ENCODE measurements around the gene RTL3.
"Not testable (repeated sequence)": the region's sequence is repeated elsewhere in the genome, so short reads cannot be mapped to it uniquely, and the experiment has no call there.

RTL3 gene

DNA sequence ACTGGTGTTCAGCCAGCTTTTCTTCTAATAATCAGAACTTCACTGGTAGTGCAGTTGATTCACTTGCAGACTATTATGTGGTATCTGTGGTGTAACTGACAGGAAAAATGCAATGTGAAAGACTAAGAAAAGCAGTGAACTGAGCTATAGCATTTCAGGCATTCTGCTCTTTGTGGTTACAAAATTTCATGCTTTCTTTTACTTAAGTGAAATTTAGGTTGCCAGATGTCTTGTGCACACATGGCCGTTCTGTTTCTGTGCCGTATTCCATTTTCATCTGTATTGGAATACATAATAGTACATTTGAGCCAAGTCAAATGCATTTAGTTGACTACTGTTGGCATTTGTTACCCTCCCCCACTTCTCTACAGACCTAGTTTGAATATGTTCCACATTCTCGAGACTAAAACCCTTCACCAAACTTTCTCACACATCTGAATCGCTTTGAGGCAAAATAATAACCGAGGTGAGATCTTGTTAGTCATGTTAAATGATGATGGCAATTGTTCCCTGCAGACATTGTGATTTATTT, 8.2 kb downstream of the RTL3 start:
- TF ChIP-seq YY1 (IDR thresholded peaks at IDR 0.05; ENCODE audit: insufficient read depth, insufficient read length) (no peak), ZNF274 (IDR thresholded peaks at IDR 0.05; ENCODE audit: low read depth, low read length) (no peak), SUZ12 (IDR thresholded peaks at IDR 0.05; ENCODE audit: extremely low read depth, insufficient read depth, insufficient read length) (no peak)
- H3K9ac ChIP-seq (ENCODE audit: insufficient read length, low read depth): no peak overlapping the region
- no peaks in the 10 kb centered on the region for H3K4me1 ChIP-seq (ENCODE audit: insufficient read depth, insufficient read length)
- DNase-seq (ENCODE audit: low read depth, low spot score): no peak
- H3K4me3 ChIP-seq (ENCODE audit: insufficient read length, low read depth): no peak overlapping the region
- H3K27me3 ChIP-seq (ENCODE audit: insufficient read depth, insufficient read length): no peaks in the 10 kb centered on the region
- no peaks in the 10 kb centered on the region for H3K9me3 ChIP-seq (ENCODE audit: insufficient read depth, low read length)
- no peaks in the 10 kb centered on the region for H3K36me3 ChIP-seq (ENCODE audit: insufficient read depth, insufficient read length, low read length)

DNA sequence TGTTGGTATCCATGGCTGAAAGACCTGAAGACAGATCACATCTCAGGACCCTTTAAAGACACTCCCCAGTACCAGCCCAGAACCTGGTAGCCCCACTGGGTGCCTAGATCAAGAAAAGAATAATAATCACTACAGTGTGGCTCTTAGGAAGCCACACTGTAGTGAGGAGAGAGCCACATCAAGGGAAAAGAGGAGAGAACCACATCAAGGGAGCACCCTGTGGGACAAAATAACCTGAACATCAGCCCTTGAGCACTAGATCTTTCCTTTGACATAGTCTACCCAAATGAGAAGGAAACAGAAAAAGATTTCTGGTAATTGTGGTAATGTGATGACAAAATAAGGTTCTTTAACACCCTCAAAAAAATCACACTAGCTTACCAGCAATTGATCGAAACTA, 15.3 kb downstream of the RTL3 start:
- no peaks in the 10 kb centered on the region for H3K4me1 ChIP-seq (ENCODE audit: insufficient read depth, insufficient read length)
- no peak overlapping the region for H3K9ac ChIP-seq (ENCODE audit: insufficient read length, low read depth)
- TF ChIP-seq SUZ12 (IDR thresholded peaks at IDR 0.05; ENCODE audit: extremely low read depth, insufficient read depth, insufficient read length) (no peak), YY1 (IDR thresholded peaks at IDR 0.05; ENCODE audit: insufficient read depth, insufficient read length) (no peak), ZNF274 (IDR thresholded peaks at IDR 0.05; ENCODE audit: low read depth, low read length) (no peak)
- no peaks in the 10 kb centered on the region for H3K27me3 ChIP-seq (ENCODE audit: insufficient read depth, insufficient read length)
- peaks cover 9% of the 10 kb centered on the region for H3K9me3 ChIP-seq (ENCODE audit: insufficient read depth, low read length)
- no peak for DNase-seq (ENCODE audit: low read depth, low spot score)
- no peaks in the 10 kb centered on the region for H3K36me3 ChIP-seq (ENCODE audit: insufficient read depth, insufficient read length, low read length)
- no peak overlapping the region for H3K4me3 ChIP-seq (ENCODE audit: insufficient read length, low read depth)

DNA sequence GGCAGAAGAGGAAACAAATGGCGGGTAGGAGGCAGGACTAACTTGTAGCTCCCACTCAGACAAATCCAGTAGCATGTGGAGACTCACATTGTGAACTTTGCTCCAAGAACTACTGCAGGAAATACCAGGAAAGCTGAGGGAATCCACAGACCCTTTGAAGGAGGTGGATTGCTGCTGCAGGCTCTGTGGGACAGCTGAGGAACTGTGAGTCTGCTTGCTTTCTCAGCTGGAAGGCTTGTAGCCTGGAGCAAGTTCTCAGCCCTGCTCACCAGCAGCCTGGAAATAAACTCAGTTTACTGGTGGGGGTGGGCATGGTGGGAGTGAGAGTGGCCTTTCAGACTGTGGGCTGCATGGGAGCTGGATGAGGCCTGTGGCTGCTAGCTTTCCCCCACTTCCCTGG, 16.0 kb downstream of the RTL3 start:
- DNase-seq (ENCODE audit: low read depth, low spot score): no peak
- Histone ChIP-seq H3K4me1 (ENCODE audit: insufficient read depth, insufficient read length) (no peaks in the 10 kb centered on the region), H3K36me3 (ENCODE audit: insufficient read depth, insufficient read length, low read length) (no peaks in the 10 kb centered on the region), H3K4me3 (ENCODE audit: insufficient read length, low read depth) (no peak overlapping the region), H3K9me3 (ENCODE audit: insufficient read depth, low read length) (peaks cover 9% of the 10 kb centered on the region), H3K27me3 (ENCODE audit: insufficient read depth, insufficient read length) (no peaks in the 10 kb centered on the region), H3K9ac (ENCODE audit: insufficient read length, low read depth) (no peak overlapping the region)
- no peak for TF ChIP-seq ZNF274 (IDR thresholded peaks at IDR 0.05; ENCODE audit: low read depth, low read length)

DNA sequence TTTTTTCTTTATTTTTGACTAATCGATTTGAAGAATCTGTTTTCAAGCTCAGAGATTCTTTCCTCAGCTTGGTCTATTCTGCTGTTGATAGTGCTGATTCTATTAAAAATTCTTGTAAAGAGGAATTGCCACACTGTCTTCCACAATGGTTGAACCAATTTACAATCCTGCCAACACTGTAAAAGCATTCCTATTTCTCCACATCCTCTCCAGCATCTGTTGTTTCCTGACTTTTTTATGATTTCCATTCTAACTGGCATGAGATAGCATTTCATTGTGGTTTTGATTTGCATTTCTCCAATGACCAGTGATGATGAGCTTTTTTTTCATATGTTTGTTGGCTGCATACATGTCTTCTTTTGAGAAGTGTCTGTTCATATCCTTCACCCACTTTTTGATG, 23.0 kb downstream of the RTL3 start:
- not testable (repeated sequence) for H3K9ac ChIP-seq (ENCODE audit: insufficient read length, low read depth); H3K36me3 ChIP-seq (ENCODE audit: insufficient read depth, insufficient read length, low read length); H3K27me3 ChIP-seq (ENCODE audit: insufficient read depth, insufficient read length); H3K4me1 ChIP-seq (ENCODE audit: insufficient read depth, insufficient read length); DNase-seq (ENCODE audit: low read depth, low spot score); H3K4me3 ChIP-seq (ENCODE audit: insufficient read length, low read depth)
- peaks cover 18% of the 10 kb centered on the region; the same call in 1 of the 2 replicates for H3K9me3 ChIP-seq (ENCODE audit: insufficient read depth, low read length)

DNA sequence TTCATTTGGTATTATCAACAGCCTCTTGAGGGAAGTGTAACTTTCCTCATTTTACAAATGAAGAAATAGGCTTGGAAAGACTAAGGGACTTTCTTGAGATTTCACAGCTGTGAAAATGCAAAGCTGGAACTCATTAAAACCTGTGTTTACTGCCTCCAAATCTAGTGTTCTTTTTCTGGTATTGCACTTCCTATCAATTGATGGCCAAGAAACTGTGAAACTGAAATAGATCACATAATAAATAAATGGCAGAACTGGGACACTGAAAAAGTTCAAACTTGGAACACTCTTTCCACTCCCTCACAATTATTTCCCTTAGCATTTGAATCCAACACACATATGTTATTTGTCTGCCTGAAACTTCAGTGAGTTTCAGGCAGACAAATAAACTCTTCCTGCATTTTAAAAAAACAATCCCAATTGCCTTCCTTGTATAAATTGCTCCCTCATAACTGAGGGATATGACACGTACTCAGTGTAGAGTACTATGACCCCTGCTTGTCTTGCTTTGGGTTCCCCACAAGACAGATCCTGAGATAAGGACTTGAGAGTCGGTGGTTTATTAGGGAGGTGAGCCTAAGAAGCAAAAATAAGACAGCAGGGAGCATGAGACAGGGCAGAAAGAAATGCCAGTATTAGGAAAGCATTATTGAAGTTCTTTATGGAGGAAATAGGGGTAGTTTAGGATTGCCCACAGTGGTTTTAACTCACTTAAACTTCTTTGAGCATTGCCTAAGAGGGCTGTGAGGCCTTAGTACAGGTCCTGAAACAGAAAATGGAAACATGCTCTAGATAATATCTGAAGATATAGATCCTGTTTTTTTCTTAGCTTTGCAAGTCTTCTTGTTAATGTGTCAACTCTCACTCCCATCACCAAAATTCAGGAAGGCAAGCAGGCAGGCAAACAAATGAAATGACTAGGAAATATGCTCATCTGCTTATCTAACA, 33.9 kb downstream of the RTL3 start:
- no peak for DNase-seq (ENCODE audit: low read depth, low spot score)
- no peak for TF ChIP-seq YY1 (IDR thresholded peaks at IDR 0.05; ENCODE audit: insufficient read depth, insufficient read length)
- no peak for TF ChIP-seq ZNF274 (IDR thresholded peaks at IDR 0.05; ENCODE audit: low read depth, low read length)
- no peak for TF ChIP-seq SUZ12 (IDR thresholded peaks at IDR 0.05; ENCODE audit: extremely low read depth, insufficient read depth, insufficient read length)
- no peak overlapping the region for H3K4me3 ChIP-seq (ENCODE audit: insufficient read length, low read depth)
- H3K27me3 ChIP-seq (ENCODE audit: insufficient read depth, insufficient read length): no peaks in the 10 kb centered on the region
- H3K9me3 ChIP-seq (ENCODE audit: insufficient read depth, low read length): 0 out of 2 replicates have a peak, but pooled peaks cover 5% of the 10 kb centered on the region
- no peaks in the 10 kb centered on the region for H3K36me3 ChIP-seq (ENCODE audit: insufficient read depth, insufficient read length, low read length)
- H3K4me1 ChIP-seq (ENCODE audit: insufficient read depth, insufficient read length): no peaks in the 10 kb centered on the region
- H3K9ac ChIP-seq (ENCODE audit: insufficient read length, low read depth): no peak overlapping the region

DNA sequence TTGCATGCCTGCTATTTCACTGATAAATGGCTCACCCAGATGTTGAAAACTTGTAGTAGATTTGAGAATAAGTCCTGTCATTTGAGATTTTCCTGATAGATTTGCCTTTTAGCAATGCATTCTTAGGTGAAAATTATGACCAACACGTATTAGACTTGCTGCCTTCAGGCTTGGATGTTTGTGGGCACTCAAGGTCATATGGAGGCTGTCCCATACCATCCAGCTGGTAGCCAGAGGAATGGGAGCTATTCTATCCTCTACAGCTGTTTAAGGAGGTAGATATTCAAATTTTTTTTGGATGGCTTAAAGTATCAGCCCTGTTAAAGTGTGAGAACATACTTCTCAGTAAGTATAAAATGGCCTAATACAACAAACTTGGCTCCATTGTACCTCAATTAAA, 34.7 kb downstream of the RTL3 start:
- DNase-seq (ENCODE audit: low read depth, low spot score): no peak
- H3K4me1 ChIP-seq (ENCODE audit: insufficient read depth, insufficient read length): no peaks in the 10 kb centered on the region
- TF ChIP-seq YY1 (IDR thresholded peaks at IDR 0.05; ENCODE audit: insufficient read depth, insufficient read length) (no peak), SUZ12 (IDR thresholded peaks at IDR 0.05; ENCODE audit: extremely low read depth, insufficient read depth, insufficient read length) (no peak), ZNF274 (IDR thresholded peaks at IDR 0.05; ENCODE audit: low read depth, low read length) (no peak)
- H3K27me3 ChIP-seq (ENCODE audit: insufficient read depth, insufficient read length): no peaks in the 10 kb centered on the region
- no peaks in the 10 kb centered on the region for H3K9me3 ChIP-seq (ENCODE audit: insufficient read depth, low read length)
- H3K36me3 ChIP-seq (ENCODE audit: insufficient read depth, insufficient read length, low read length): no peaks in the 10 kb centered on the region
- H3K9ac ChIP-seq (ENCODE audit: insufficient read length, low read depth): no peak overlapping the region
- H3K4me3 ChIP-seq (ENCODE audit: insufficient read length, low read depth): no peak overlapping the region

DNA sequence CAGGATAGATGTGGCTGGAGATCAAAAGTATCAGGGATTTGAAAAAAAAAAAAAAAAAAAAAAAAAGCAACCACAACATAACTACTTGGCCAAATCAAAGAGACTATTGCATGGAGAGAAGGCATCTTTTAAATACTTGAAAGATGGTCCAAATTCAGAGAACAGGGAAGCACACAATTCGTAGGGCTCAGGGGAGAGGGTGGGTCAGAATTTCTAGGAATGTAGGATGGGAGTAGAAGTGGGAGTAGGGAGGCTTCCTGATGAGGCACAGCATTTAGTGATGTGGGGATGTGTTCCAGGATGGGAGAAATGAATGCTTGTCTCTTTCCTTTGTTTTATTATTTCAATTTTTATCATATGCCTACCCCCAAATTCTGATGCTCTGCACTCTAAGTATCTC, 36.3 kb downstream of the RTL3 start:
- no peak for DNase-seq (ENCODE audit: low read depth, low spot score)
- H3K9ac ChIP-seq (ENCODE audit: insufficient read length, low read depth): no peak overlapping the region
- no peaks in the 10 kb centered on the region for H3K27me3 ChIP-seq (ENCODE audit: insufficient read depth, insufficient read length)
- H3K36me3 ChIP-seq (ENCODE audit: insufficient read depth, insufficient read length, low read length): no peaks in the 10 kb centered on the region
- no peak overlapping the region for H3K4me3 ChIP-seq (ENCODE audit: insufficient read length, low read depth)
- no peaks in the 10 kb centered on the region for H3K9me3 ChIP-seq (ENCODE audit: insufficient read depth, low read length)
- no peaks in the 10 kb centered on the region for H3K4me1 ChIP-seq (ENCODE audit: insufficient read depth, insufficient read length)
- TF ChIP-seq SUZ12 (IDR thresholded peaks at IDR 0.05; ENCODE audit: extremely low read depth, insufficient read depth, insufficient read length) (no peak), YY1 (IDR thresholded peaks at IDR 0.05; ENCODE audit: insufficient read depth, insufficient read length) (no peak), ZNF274 (IDR thresholded peaks at IDR 0.05; ENCODE audit: low read depth, low read length) (no peak)
